Psoas muscle (tissue), 8 donors: ENCODE measurements around the gene MOB3B. TPM values are rescaled to one million over a fixed set of nuclear protein-coding genes. Genes with fewer than 3 reads are reported as not detected.

ENCODE experiments used
- ATAC-seq, 4 donors: fragments of 200-7000 bp; cut with Tn5 transposase; one replicate each; pipeline ENCODE4 v1.9.1; 2020; ENCODE audit warnings: moderate library complexity in 3 of 4, mild to moderate bottlenecking in 2 of 4
- DNase-seq, 2 donors: peaks; one replicate each; pipeline ENCODE4 v3.0.0-alpha.2; 2020
- H3K27ac ChIP-seq: fragments of 200-600 bp; one replicate; pipeline ENCODE4 v1.8.0; 2022
- H3K27me3 ChIP-seq, 3 donors: fragments of 200-600 bp in 1 of 3; one replicate each; pipeline versions ENCODE4 v1.6.1 to v1.8.0; 2013 to 2022; ENCODE audit warnings: low read length in 2 of 3, mild to moderate bottlenecking in 2 of 3, moderate library complexity in 1 of 3; ENCODE audit not compliant: insufficient read depth in 3 of 3
- H3K36me3 ChIP-seq, 2 donors: fragments of 200-600 bp in 1 of 2; one replicate each; pipeline versions ENCODE4 v1.6.1 to v1.8.0; 2013 to 2022; ENCODE audit warnings: low read depth in 1 of 2, mild to moderate bottlenecking in 1 of 2, moderate library complexity in 1 of 2; ENCODE audit not compliant: insufficient read depth in 1 of 2
- H3K4me1 ChIP-seq: fragments of 200-600 bp; one replicate; pipeline ENCODE4 v1.8.0; 2022
- H3K4me3 ChIP-seq: fragments of 200-600 bp; one replicate; pipeline ENCODE4 v1.8.0; 2022; ENCODE audit warnings: mild to moderate bottlenecking
- H3K9me3 ChIP-seq: fragments of 200-600 bp; one replicate; pipeline ENCODE4 v1.8.0; 2022
- WGBS, 3 donors: extraction: QIAGEN DNeasy Blood & Tissue Kit; methylation state at CpG; one replicate each; pipeline versions ENCODE4 v1.1.6 to v1.1.7; 2013; 5-methylcytosine and 5-hydroxymethylcytosine counted together
- intact Hi-C, 2 donors: fragments of 100-400 bp; cut with DNase I; formaldehyde crosslinking; loops; one replicate each; pipeline versions ENCODE4 v1.11.0 to v1.14.2; 2022
- polyA plus RNA-seq, 3 donors: library from polyadenylated mRNA; stranded (reverse); fragments of 200-250 nt; gene quantifications; one replicate each; pipeline ENCODE4 v1.2.3, GENCODE V29; 2013
- total RNA-seq, 4 donors: library from RNA; stranded (reverse); fragmentation: NEBNext Ultra II Directional in 2 of 4; extraction: Animal tissue kit (Norgen Biotek cat#: 25700) in 2 of 4; gene quantifications; one replicate each; pipeline versions ENCODE4 v1.2.1 to v1.2.4, GENCODE V29; 2021 to 2023
- TF ChIP-seq, protein P1 (sequence below): fragments of 200-600 bp; IDR thresholded peaks from one replicate; pipeline ENCODE4 v1.8.0; 2022; ENCODE audit warnings: antibody characterized with exemption
- donor health status: healthy with polysubstance abuse.
- donor health status: DM: no; HTN: no; CAD: no; lungs with moderate emphysema.
- donor health status: Bipolar disorder and iron deficiency.
- donor health status: healthy.
- donor health status: DM: yes; HTN: yes; CAD: no.
- donor health status: DM: no; HTN: no; CAD: no.
- donor health status: DM: no; HTN: no; CAD: no.
- donor health status: DM: yes; HTN: yes; CAD: no.

MOB3B gene
- total and polyA plus RNA-seq, 7 donors: 0.57 to 4.5 (median 1.8) TPM

- WGBS, 3 donors: 53 to 57% (median 56%) methylated on average over 7 of the region's 7 CpGs
- ATAC-seq: no peak
- peak in 1 of 2 donors; percentile 40 for DNase-seq
- peaks cover 0 to 3% (median 0%) of the 10 kb centered on the region in 3 donors for H3K27me3 ChIP-seq
- TF ChIP-seq, protein P1, sequence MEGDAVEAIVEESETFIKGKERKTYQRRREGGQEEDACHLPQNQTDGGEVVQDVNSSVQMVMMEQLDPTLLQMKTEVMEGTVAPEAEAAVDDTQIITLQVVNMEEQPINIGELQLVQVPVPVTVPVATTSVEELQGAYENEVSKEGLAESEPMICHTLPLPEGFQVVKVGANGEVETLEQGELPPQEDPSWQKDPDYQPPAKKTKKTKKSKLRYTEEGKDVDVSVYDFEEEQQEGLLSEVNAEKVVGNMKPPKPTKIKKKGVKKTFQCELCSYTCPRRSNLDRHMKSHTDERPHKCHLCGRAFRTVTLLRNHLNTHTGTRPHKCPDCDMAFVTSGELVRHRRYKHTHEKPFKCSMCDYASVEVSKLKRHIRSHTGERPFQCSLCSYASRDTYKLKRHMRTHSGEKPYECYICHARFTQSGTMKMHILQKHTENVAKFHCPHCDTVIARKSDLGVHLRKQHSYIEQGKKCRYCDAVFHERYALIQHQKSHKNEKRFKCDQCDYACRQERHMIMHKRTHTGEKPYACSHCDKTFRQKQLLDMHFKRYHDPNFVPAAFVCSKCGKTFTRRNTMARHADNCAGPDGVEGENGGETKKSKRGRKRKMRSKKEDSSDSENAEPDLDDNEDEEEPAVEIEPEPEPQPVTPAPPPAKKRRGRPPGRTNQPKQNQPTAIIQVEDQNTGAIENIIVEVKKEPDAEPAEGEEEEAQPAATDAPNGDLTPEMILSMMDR: no peak
- H3K4me3 ChIP-seq: no peak overlapping the region
- H3K9me3 ChIP-seq: no peaks in the 10 kb centered on the region
- intact Hi-C loops: no loop called here
- H3K4me1 ChIP-seq: no peaks in the 10 kb centered on the region
- no peaks in the 10 kb centered on the region for H3K36me3 ChIP-seq
- no peak overlapping the region for H3K27ac ChIP-seq
Measured at GRCh38 chr9:27292659-27293405, 236.8 kb downstream of the MOB3B start.

DNA sequence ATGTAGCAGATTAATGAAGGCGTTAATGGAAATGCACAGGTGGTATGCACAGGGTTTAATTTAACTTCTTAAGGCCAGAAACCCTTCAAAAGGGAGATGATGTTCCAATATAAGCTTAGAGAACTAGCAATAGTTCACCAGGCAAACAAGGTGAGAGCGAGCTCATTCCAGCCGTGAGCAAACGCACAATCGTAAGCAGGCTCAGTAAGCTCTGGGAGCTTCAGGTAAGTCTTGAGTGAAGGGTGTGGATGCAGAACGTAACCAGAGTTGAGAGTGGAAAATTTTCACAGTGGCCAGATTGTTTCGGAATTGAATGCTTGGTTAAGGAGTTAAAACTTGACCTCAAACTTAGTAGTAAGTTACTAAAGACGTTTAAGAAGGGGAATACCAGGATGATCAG lies 238.3 kb downstream of the MOB3B start:
- peaks cover 0 to 3% (median 0%) of the 10 kb centered on the region in 3 donors for H3K27me3 ChIP-seq
- WGBS, 3 donors: 83 to 86% (median 86%) methylated on average over 8 of the region's 8 CpGs
- DNase-seq (no peak), ATAC-seq (no peak)
- H3K27ac ChIP-seq: no peak overlapping the region
- TF ChIP-seq, protein P1: no peak
- no peaks in the 10 kb centered on the region for H3K36me3 ChIP-seq
- no peak overlapping the region for H3K4me3 ChIP-seq
- H3K4me1 ChIP-seq: no peaks in the 10 kb centered on the region
- intact Hi-C loops: no loop called here
- no peaks in the 10 kb centered on the region for H3K9me3 ChIP-seq

GRCh38 chr9:27282269-27282668 lies 247.3 kb downstream of the MOB3B start:
- DNase-seq (no peak), ATAC-seq (no peak)
- intact Hi-C loops: no loop called here
- no peaks in the 10 kb centered on the region for H3K36me3 ChIP-seq
- no peaks in the 10 kb centered on the region for H3K27me3 ChIP-seq
- TF ChIP-seq, protein P1: no peak
- no peaks in the 10 kb centered on the region for H3K4me1 ChIP-seq
- 84 to 86% (median 85%) methylated on average over 7 of the region's 7 CpGs for WGBS, 3 donors
- H3K27ac ChIP-seq: no peak overlapping the region
- H3K9me3 ChIP-seq: no peaks in the 10 kb centered on the region
- no peak overlapping the region for H3K4me3 ChIP-seq

GRCh38 chr9:27280860-27281259 lies 248.8 kb downstream of the MOB3B start:
- DNase-seq (no peak), ATAC-seq (no peak)
- intact Hi-C loops: no loop called here
- H3K9me3 ChIP-seq: no peaks in the 10 kb centered on the region
- WGBS, 3 donors: 24 to 34% (median 28%) methylated on average over 5 of the region's 5 CpGs
- peaks cover 4% of the 10 kb centered on the region for H3K4me1 ChIP-seq
- H3K27me3 ChIP-seq: no peaks in the 10 kb centered on the region
- no peaks in the 10 kb centered on the region for H3K36me3 ChIP-seq
- peak overlapping the region; percentile 20 for H3K4me3 ChIP-seq
- no peak overlapping the region for H3K27ac ChIP-seq
- TF ChIP-seq, protein P1: no peak

GRCh38 chr9:27280249-27280648 lies 249.4 kb downstream of the MOB3B start:
- no peaks in the 10 kb centered on the region for H3K9me3 ChIP-seq

More at GRCh38 chr9:27280249-27280648, 249.4 kb downstream of the MOB3B start:
- H3K4me3 ChIP-seq: no peak overlapping the region
- no peak for ATAC-seq
- H3K4me1 ChIP-seq: peaks cover 4% of the 10 kb centered on the region
- 87 to 92% (median 88%) methylated on average over 16 of the region's 16 CpGs for WGBS, 3 donors
- no peaks in the 10 kb centered on the region for H3K36me3 ChIP-seq
- H3K27me3 ChIP-seq: no peaks in the 10 kb centered on the region
- intact Hi-C loops: no loop called here
- H3K27ac ChIP-seq: no peak overlapping the region
- no peak for DNase-seq
- TF ChIP-seq, protein P1: no peak
